Caco-2 (cell line): ENCODE results near the gene MRPL58. TPM values are rescaled to one million over a fixed set of nuclear protein-coding genes. Genes with fewer than 3 reads are reported as not detected.
"Not testable (repeated sequence)": the region's sequence is repeated elsewhere in the genome, so short reads cannot be mapped to it uniquely, and the experiment has no call there.

Source experiments
- BruUV-seq: library from RNA; stranded (reverse); fragments of 400-500 nt; replicated peaks from 2 replicates; lab custom pipeline; 2021; lab: Mats Ljungman, UMichigan
- CTCF ChIA-PET: fragments of 300-600 bp; sonication (Branson Sonifier 250); formaldehyde crosslinking; loops from one replicate; lab custom pipeline; 2022; ENCODE audit warnings: antibody characterized with exemption; lab: Charles Lee
- POLR2A ChIA-PET: fragments of 300-600 bp; sonication (Branson Sonifier 250); formaldehyde crosslinking; loops from one replicate; lab custom pipeline; 2022; ENCODE audit warnings: antibody characterized with exemption; lab: Charles Lee
- DNase-seq, 2 experiments: peaks; one replicate each; pipeline versions ENCODE4 v3.0.0 to v3.0.0-alpha.2; 2020 to 2022
- H3K27me3 ChIP-seq: replicated peaks from 2 replicates; pipeline ENCODE4 v1.6.0; 2011; ENCODE audit warnings: low read length; ENCODE audit not compliant: control insufficient read depth, insufficient read depth
- H3K36me3 ChIP-seq: 2 replicates; pipeline ENCODE4 v1.5.1; 2011; ENCODE audit warnings: low read length; ENCODE audit not compliant: control insufficient read depth, insufficient read depth
- H3K4me1 ChIP-seq: fragments of 250-450 bp; sonication (Bioruptor Pico); 2 replicates; pipeline ENCODE4 v1.5.1; 2020; ENCODE audit warnings: mild to moderate bottlenecking
- H3K4me3 ChIP-seq: 2 replicates; pipeline ENCODE4 v1.5.1; 2011; ENCODE audit warnings: low read depth, mild to moderate bottlenecking, control low read depth, low read length
- H3K9me3 ChIP-seq: fragments of 250-450 bp; sonication (Bioruptor Pico); 2 replicates; pipeline ENCODE4 v1.5.1; 2020; ENCODE audit warnings: mild to moderate bottlenecking, moderate library complexity
- H3K27ac Mint-ChIP-seq: one replicate; pipeline ENCODE4 v1.8.0; 2022; ENCODE audit warnings: mixed read lengths; ENCODE audit not compliant: unreplicated experiment
- H3K27me3 Mint-ChIP-seq: one replicate; pipeline ENCODE4 v1.8.0; 2022; ENCODE audit warnings: mixed read lengths; ENCODE audit not compliant: insufficient read depth, unreplicated experiment
- H3K36me3 Mint-ChIP-seq: one replicate; pipeline ENCODE4 v1.8.0; 2022; ENCODE audit warnings: mild to moderate bottlenecking, mixed read lengths; ENCODE audit not compliant: insufficient read depth, unreplicated experiment
- H3K4me1 Mint-ChIP-seq: one replicate; pipeline ENCODE4 v1.8.0; 2022; ENCODE audit warnings: low read depth, mixed read lengths; ENCODE audit not compliant: unreplicated experiment
- H3K4me3 Mint-ChIP-seq: one replicate; pipeline ENCODE4 v1.8.0; 2022; ENCODE audit warnings: mild to moderate bottlenecking, moderate library complexity, mixed read lengths; ENCODE audit not compliant: unreplicated experiment
- H3K9me3 Mint-ChIP-seq: one replicate; pipeline ENCODE4 v1.8.0; 2022; ENCODE audit warnings: mixed read lengths; ENCODE audit not compliant: unreplicated experiment
- CTCF ChIP-seq, 2 experiments: fragments of 200-600 bp in 1 of 2; IDR thresholded peaks; 1 replicate in 1 of 2; 2 replicates in 1 of 2; pipeline versions ENCODE4 v1.5.1 to v1.8.0; 2011 to 2022; ENCODE audit warnings: antibody characterized with exemption in 1 of 2, control low read depth in 1 of 2, inconsistent platforms in 1 of 2, low read depth in 1 of 2, low read length in 1 of 2, mild to moderate bottlenecking in 1 of 2, moderate library complexity in 1 of 2; ENCODE audit not compliant: insufficient read depth in 1 of 2, severe bottlenecking in 1 of 2, unreplicated experiment in 1 of 2
- intact Hi-C: fragments of 100-400 bp; cut with micrococcal nuclease; formaldehyde crosslinking; loops from one replicate; pipeline ENCODE4 v1.10.0; 2022; ENCODE audit not compliant: unreplicated experiment
- total RNA-seq: library from RNA; stranded (reverse); gene quantifications from 2 replicates; pipeline ENCODE4 v1.2.3, GENCODE V29; 2022

MRPL58 gene
- total RNA-seq, 1 experiment from 2014 or later: 61.0 TPM

- peaks cover 3% of the 10 kb centered on the region for H3K4me1 Mint-ChIP-seq
- H3K4me1 ChIP-seq: peaks cover 7% of the 10 kb centered on the region; the same call in 1 of the 2 replicates
- TF ChIP-seq CTCF (IDR thresholded peaks at IDR 0.05; ENCODE audit: insufficient read depth in 1 of 2, low read depth in 1 of 2, low read length in 1 of 2, severe bottlenecking in 1 of 2, unreplicated experiment in 1 of 2): no peak
- intact Hi-C loops: no loop called here
- H3K9me3 Mint-ChIP-seq: no peaks in the 10 kb centered on the region
- CTCF ChIA-PET: no interaction called here
- no peaks in the 10 kb centered on the region for H3K27me3 Mint-ChIP-seq
- no TSS peak for BruUV-seq
- H3K36me3 Mint-ChIP-seq: peaks cover 56% of the 10 kb centered on the region
- H3K36me3 ChIP-seq: no peaks in the 10 kb centered on the region; the same call in 1 of the 2 replicates
- no peak overlapping the region for H3K27ac Mint-ChIP-seq
- no peak for DNase-seq
- H3K4me3 ChIP-seq: no peak overlapping the region
- POLR2A ChIA-PET: interaction anchor here (0.6 kb wide), 1 partner anchor 309 kb away, joined by 3 read pairs; no protein-coding TSS in a partner anchor
- no peak overlapping the region for H3K4me3 Mint-ChIP-seq
- no peaks in the 10 kb centered on the region for H3K9me3 ChIP-seq
- no peaks in the 10 kb centered on the region for H3K27me3 ChIP-seq
Measured at GRCh38 chr17:75041656-75042280, 29.3 kb downstream of the MRPL58 start.

GRCh38 chr17:75043789-75044188 lies 31.3 kb downstream of the MRPL58 start:
- H3K4me3 ChIP-seq, H3K4me1 Mint-ChIP-seq, H3K27me3 Mint-ChIP-seq, H3K27me3 ChIP-seq, H3K4me1 ChIP-seq, H3K9me3 ChIP-seq, DNase-seq, BruUV-seq, CTCF ChIA-PET, H3K4me3 Mint-ChIP-seq, intact Hi-C loops, H3K9me3 Mint-ChIP-seq, H3K36me3 ChIP-seq, H3K27ac Mint-ChIP-seq: not testable (repeated sequence)
- POLR2A ChIA-PET: interaction anchor here (0.7 kb wide), 1 partner anchor 88 kb away, joined by 10 read pairs; the partner anchor contains the start of gene NT5C
- peaks cover 49% of the 10 kb centered on the region for H3K36me3 Mint-ChIP-seq

GRCh38 chr17:75044716-75045115 lies 32.2 kb downstream of the MRPL58 start:
- peak overlapping the region; percentile 34 for H3K4me3 Mint-ChIP-seq
- POLR2A ChIA-PET: no interaction called here

GRCh38 chr17:75045946-75046406 lies 33.5 kb downstream of the MRPL58 start:
- not testable (repeated sequence) for H3K4me1 ChIP-seq, H3K27me3 ChIP-seq, BruUV-seq, H3K9me3 Mint-ChIP-seq, DNase-seq, H3K9me3 ChIP-seq, H3K4me1 Mint-ChIP-seq, H3K36me3 ChIP-seq, H3K27me3 Mint-ChIP-seq
- H3K4me3 Mint-ChIP-seq: peak overlapping the region; percentile 95
- H3K36me3 Mint-ChIP-seq: peaks cover 40% of the 10 kb centered on the region
- POLR2A ChIA-PET: interaction anchor here (0.5 to 3.2 kb wide), 2 partner anchors 11 to 193 kb away, joined by 3 to 20 read pairs; no protein-coding TSS in a partner anchor
- H3K4me3 ChIP-seq: peak overlapping the region; percentile 60
- intact Hi-C loops: loop anchor here (1.0 kb wide), 1 partner anchor 11 kb away; no protein-coding TSS in a partner anchor
- CTCF ChIA-PET: interaction anchor here (1.7 kb wide), 1 partner anchor 84 kb away, joined by 5 read pairs; no protein-coding TSS in a partner anchor
- H3K27ac Mint-ChIP-seq: peak overlapping the region; percentile 98

More at GRCh38 chr17:75044716-75045115, 32.2 kb downstream of the MRPL58 start:
- no peak for DNase-seq
- Mint-ChIP-seq H3K27ac (peak overlapping the region; percentile 51), H3K36me3 (peaks cover 42% of the 10 kb centered on the region), H3K4me1 (no peaks in the 10 kb centered on the region), H3K27me3 (no peaks in the 10 kb centered on the region), H3K9me3 (no peaks in the 10 kb centered on the region)
- no peak overlapping the region for H3K4me3 ChIP-seq
- H3K27me3 ChIP-seq: no peaks in the 10 kb centered on the region
- H3K36me3 ChIP-seq: no peaks in the 10 kb centered on the region; the same call in 1 of the 2 replicates
- no TSS peak for BruUV-seq
- peaks cover 7% of the 10 kb centered on the region; the same call in 1 of the 2 replicates for H3K4me1 ChIP-seq
- intact Hi-C loops: no loop called here
- CTCF ChIA-PET: no interaction called here
- no peaks in the 10 kb centered on the region for H3K9me3 ChIP-seq
- no peak for TF ChIP-seq CTCF (IDR thresholded peaks at IDR 0.05; ENCODE audit: insufficient read depth in 1 of 2, low read depth in 1 of 2, low read length in 1 of 2, severe bottlenecking in 1 of 2, unreplicated experiment in 1 of 2)
